ENCODE measurements around the gene ANKFN1. TPM values are rescaled to one million over a fixed set of nuclear protein-coding genes. Genes with fewer than 3 reads are reported as not detected.

ANKFN1 gene
- total RNA-seq, 1 experiment from 2014 or later, result not detected

- DNase-seq (ENCODE audit: low read depth, low spot score), result no peak
- no peak overlapping the region for H3K4me3 ChIP-seq (ENCODE audit: low read depth in 2 of 2, low read length in 2 of 2)
- H3K27me3 ChIP-seq (ENCODE audit: control insufficient read depth, insufficient read depth, low read length), result no peaks in the 10 kb centered on the region
- no peaks in the 10 kb centered on the region for H3K36me3 ChIP-seq (ENCODE audit: control insufficient read depth, insufficient read depth, low read length)
- TF ChIP-seq CTCF (IDR thresholded peaks at IDR 0.05) (no peak), TCF7L2 (IDR thresholded peaks at IDR 0.05; ENCODE audit: low read depth, low read length) (no peak), POLR2AphosphoS5 (IDR thresholded peaks at IDR 0.05; ENCODE audit: low read depth, low read length) (no peak), SIN3A (IDR thresholded peaks at IDR 0.05; ENCODE audit: borderline replicate concordance, insufficient read depth, low read depth, low read length) (no peak), REST (IDR thresholded peaks at IDR 0.05; ENCODE audit: insufficient read depth in 1 of 2, low read depth in 2 of 2, low read length in 1 of 2) (no peak)
- ChIA-PET POLR2A (no interaction called here), CTCF (no interaction called here)
- no peak overlapping the region for H3K27ac ChIP-seq (ENCODE audit: low read length)
- in situ Hi-C loops (cut with HindIII; ENCODE audit: low pct_unique_long_range_greater_than_20kb, low sequenced_read_pairs), result no loop called here
- no TSS peak for BruUV-seq (replicated peaks)
- no peaks in the 10 kb centered on the region for H3K9me3 ChIP-seq (ENCODE audit: control insufficient read depth, insufficient read depth, low read depth, low read length)
- no peaks in the 10 kb centered on the region for H3K4me1 ChIP-seq (ENCODE audit: control insufficient read depth, insufficient read depth, low read length)
- intact Hi-C loops (cut with micrococcal nuclease; ENCODE audit: unreplicated experiment), result no loop called here
- ATAC-seq, result no peak
These were observed 24.1 kb downstream of the ANKFN1 start for GRCh38 chr17:56177361-56177760.

GRCh38 chr17:56178203-56178602 lies 24.9 kb downstream of the ANKFN1 start:
- Histone ChIP-seq H3K27me3 (ENCODE audit: control insufficient read depth, insufficient read depth, low read length) (no peaks in the 10 kb centered on the region), H3K4me3 (ENCODE audit: low read depth in 2 of 2, low read length in 2 of 2) (no peak overlapping the region), H3K9me3 (ENCODE audit: control insufficient read depth, insufficient read depth, low read depth, low read length) (no peaks in the 10 kb centered on the region), H3K4me1 (ENCODE audit: control insufficient read depth, insufficient read depth, low read length) (no peaks in the 10 kb centered on the region), H3K27ac (ENCODE audit: low read length) (no peak overlapping the region), H3K36me3 (ENCODE audit: control insufficient read depth, insufficient read depth, low read length) (no peaks in the 10 kb centered on the region)
- CTCF ChIA-PET, result no interaction called here
- intact Hi-C loops (cut with micrococcal nuclease; ENCODE audit: unreplicated experiment) (no loop called here), in situ Hi-C loops (cut with HindIII; ENCODE audit: low pct_unique_long_range_greater_than_20kb, low sequenced_read_pairs) (no loop called here)
- ATAC-seq (no peak), DNase-seq (ENCODE audit: low read depth, low spot score) (no peak)
- BruUV-seq (replicated peaks), result no TSS peak
- TF ChIP-seq CTCF (IDR thresholded peaks at IDR 0.05) (no peak), TCF7L2 (IDR thresholded peaks at IDR 0.05; ENCODE audit: low read depth, low read length) (no peak), POLR2AphosphoS5 (IDR thresholded peaks at IDR 0.05; ENCODE audit: low read depth, low read length) (no peak), SIN3A (IDR thresholded peaks at IDR 0.05; ENCODE audit: borderline replicate concordance, insufficient read depth, low read depth, low read length) (no peak), REST (IDR thresholded peaks at IDR 0.05; ENCODE audit: insufficient read depth in 1 of 2, low read depth in 2 of 2, low read length in 1 of 2) (no peak)
- POLR2A ChIA-PET, result no interaction called here
